CD14-positive monocyte (primary cell): ENCODE measurements around the gene ECHDC3. TPM values are rescaled to one million over a fixed set of nuclear protein-coding genes. Genes with fewer than 3 reads are reported as not detected.

ENCODE experiments used
- DNase-seq, 3 donors: peaks; one replicate each; pipeline ENCODE4 v3.0.0-alpha.2; 2011 to 2022
- H2AFZ ChIP-seq: 2 replicates; pipeline ENCODE4 v1.6.0; 2012; ENCODE audit warnings: mild to moderate bottlenecking, low read depth, low read length, inconsistent platforms; ENCODE audit not compliant: insufficient read depth, poor library complexity, severe bottlenecking
- H3K27ac ChIP-seq, 2 donors: 1 replicate in 1 of 2; 2 replicates in 1 of 2; pipeline ENCODE4 v1.5.1; 2012 to 2013; ENCODE audit warnings: low read length in 2 of 2, control low read depth in 1 of 2, inconsistent platforms in 1 of 2, low read depth in 1 of 2, mild to moderate bottlenecking in 1 of 2
- H3K27me3 ChIP-seq, 2 donors: one replicate each; pipeline versions ENCODE4 v1.6.0 to v1.6.1; 2011 to 2013; ENCODE audit warnings: low read length in 2 of 2; ENCODE audit not compliant: control insufficient read depth in 2 of 2, insufficient read depth in 2 of 2
- H3K36me3 ChIP-seq, 2 donors: replicated peaks in 1 of 2; 1 replicate in 1 of 2; 2 replicates in 1 of 2; pipeline versions ENCODE4 v1.5.1 to v1.6.1; 2012 to 2013; ENCODE audit warnings: low read length in 2 of 2, control low read depth in 1 of 2, inconsistent platforms in 1 of 2, mild to moderate bottlenecking in 1 of 2; ENCODE audit not compliant: insufficient read depth in 2 of 2, control insufficient read depth in 1 of 2
- H3K4me1 ChIP-seq, 2 donors: 1 replicate in 1 of 2; 2 replicates in 1 of 2; pipeline versions ENCODE4 v1.5.1 to v1.6.1; 2012 to 2013; ENCODE audit warnings: low read length in 2 of 2, control low read depth in 1 of 2, inconsistent platforms in 1 of 2, mild to moderate bottlenecking in 1 of 2, moderate library complexity in 1 of 2; ENCODE audit not compliant: insufficient read depth in 2 of 2, control insufficient read depth in 1 of 2
- H3K4me2 ChIP-seq: replicated peaks from 2 replicates; pipeline ENCODE3; 2012; ENCODE audit warnings: low read length, moderate library complexity, mild to moderate bottlenecking; ENCODE audit not compliant: poor library complexity, severe bottlenecking; ENCODE audit errors: extremely low read depth
- H3K4me3 ChIP-seq, 3 experiments: fragments of 200-600 bp in 1 of 3; sonication (generic) in 1 of 3; replicated peaks in 1 of 3; 1 replicate in 2 of 3; 2 replicates in 1 of 3; pipeline ENCODE4 v1.5.1; 2011 to 2013; ENCODE audit warnings: low read length in 3 of 3, mild to moderate bottlenecking in 3 of 3, control low read depth in 2 of 3, low read depth in 2 of 3, inconsistent platforms in 1 of 3, moderate library complexity in 1 of 3
- H3K79me2 ChIP-seq: 2 replicates; pipeline ENCODE4 v1.6.0; 2012; ENCODE audit warnings: mild to moderate bottlenecking, control low read depth, inconsistent platforms, low read length, moderate library complexity; ENCODE audit not compliant: insufficient read depth
- H3K9ac ChIP-seq: 2 replicates; pipeline ENCODE4 v1.6.0; 2017; ENCODE audit warnings: low read length, mild to moderate bottlenecking; ENCODE audit not compliant: insufficient read depth, poor library complexity, severe bottlenecking
- H3K9me3 ChIP-seq, 2 donors: replicated peaks in 1 of 2; 1 replicate in 1 of 2; 2 replicates in 1 of 2; pipeline versions ENCODE4 v1.5.1 to v1.6.1; 2012 to 2013; ENCODE audit warnings: low read length in 2 of 2, control low read depth in 1 of 2; ENCODE audit not compliant: control insufficient read depth in 1 of 2, insufficient read depth in 1 of 2
- H4K20me1 ChIP-seq: 2 replicates; pipeline ENCODE4 v1.6.0; 2012; ENCODE audit warnings: mild to moderate bottlenecking, low read length, control low read depth, moderate library complexity; ENCODE audit not compliant: insufficient read depth
- H3K27ac Mint-ChIP-seq, 7 donors: one replicate each; pipeline ENCODE4 v1.8.0; 2020; ENCODE audit warnings: mild to moderate bottlenecking in 7 of 7, mixed read lengths in 7 of 7, moderate library complexity in 6 of 7, inconsistent platforms in 2 of 7
- H3K27me3 Mint-ChIP-seq, 3 donors: one replicate each; pipeline ENCODE4 v1.8.0; 2021 to 2022; ENCODE audit warnings: low read depth in 3 of 3, mild to moderate bottlenecking in 3 of 3, mixed read lengths in 3 of 3, moderate library complexity in 3 of 3, inconsistent platforms in 1 of 3
- H3K36me3 Mint-ChIP-seq, 2 donors: one replicate each; pipeline ENCODE4 v1.8.0; 2020; ENCODE audit warnings: mixed read lengths in 2 of 2, inconsistent platforms in 1 of 2, mild to moderate bottlenecking in 1 of 2
- H3K4me1 Mint-ChIP-seq: one replicate; pipeline ENCODE4 v1.8.0; 2020; ENCODE audit warnings: mild to moderate bottlenecking, mixed read lengths
- H3K4me3 Mint-ChIP-seq, 2 donors: one replicate each; pipeline ENCODE4 v1.8.0; 2020; ENCODE audit warnings: mild to moderate bottlenecking in 2 of 2, mixed read lengths in 2 of 2, moderate library complexity in 1 of 2
- H3K9me3 Mint-ChIP-seq, 7 donors: one replicate each; pipeline ENCODE4 v1.8.0; 2020 to 2022; ENCODE audit warnings: mixed read lengths in 7 of 7, mild to moderate bottlenecking in 6 of 7, moderate library complexity in 6 of 7, inconsistent platforms in 2 of 7
- CTCF ChIP-seq: fragments of 200-600 bp; IDR thresholded peaks from one replicate; pipeline ENCODE4 v1.8.0; 2022; ENCODE audit warnings: antibody characterized with exemption, mild to moderate bottlenecking
- WGBS: methylation state at CpG from one replicate; pipeline ENCODE4 v1.1.5; 2013; ENCODE audit warnings: missing lambda C conversion rate; ENCODE audit not compliant: insufficient coverage; 5-methylcytosine and 5-hydroxymethylcytosine counted together
- intact Hi-C, 2 donors: fragments of 100-400 bp; cut with micrococcal nuclease; formaldehyde crosslinking; loops; one replicate each; pipeline versions ENCODE4 v1.15.0 to v1.15.1; 2023
- polyA plus RNA-seq, 3 donors: library from polyadenylated mRNA; depleted of rRNA in 1 of 3; unstranded in 2 of 3; stranded (reverse) in 1 of 3; fragments of 300-500 nt in 2 of 3; fragments of >200 nt in 1 of 3; fragmentation: Illumina TruSeq in 2 of 3; gene quantifications; 1 replicate in 2 of 3; 2 replicates in 1 of 3; pipeline ENCODE4 v1.2.3, GENCODE V29; 2012 to 2021

The ECHDC3 gene
- polyA plus RNA-seq, 3 donors = 9.2 to 10.6 (median 9.4) TPM

DNA sequence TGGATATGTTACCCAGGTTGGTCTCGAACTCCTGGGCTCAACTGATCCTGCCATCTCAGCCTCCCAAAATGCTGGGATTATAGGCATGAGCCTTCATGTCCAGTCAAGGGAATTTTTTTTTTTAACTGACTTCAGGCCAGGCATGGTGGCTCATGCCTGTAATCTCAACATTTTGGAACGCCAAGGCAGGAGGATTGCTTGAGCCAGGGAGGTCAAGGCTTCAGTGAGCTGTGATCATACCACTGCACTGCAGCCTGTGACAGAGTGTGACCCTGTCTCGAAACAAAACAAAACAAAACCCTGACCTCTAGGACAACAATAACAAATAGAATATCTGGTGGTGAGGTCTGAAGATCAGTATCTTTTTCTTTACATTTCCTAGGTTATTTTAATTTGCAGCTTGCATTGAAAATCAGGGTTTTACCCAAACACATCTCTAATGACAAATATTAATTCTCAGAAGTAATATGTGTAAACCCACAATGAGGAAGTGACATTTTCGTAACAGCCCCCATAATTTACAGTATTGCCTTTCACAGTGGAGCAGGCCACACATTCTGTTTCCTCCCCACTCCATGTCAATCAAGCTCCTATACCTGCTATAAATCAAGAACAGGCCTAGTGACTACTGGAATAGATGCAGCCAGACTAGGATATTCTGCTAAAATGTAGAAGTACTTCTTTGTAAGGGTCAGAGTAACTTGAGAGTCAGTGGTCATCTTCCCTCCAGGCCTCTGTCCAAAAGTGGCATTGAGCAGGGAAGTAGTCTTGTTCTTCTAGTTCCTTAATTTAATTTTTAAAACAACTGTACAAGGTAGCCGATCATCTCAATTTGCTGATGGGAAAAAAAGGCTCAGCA is 43.3 kb upstream of the ECHDC3 start:
- intact Hi-C loops = no loop called here

More for the DNA sequence above, 43.3 kb upstream of the ECHDC3 start:
- Mint-ChIP-seq H3K4me3 (peak overlapping the region in 1 of 2 donors; percentile 50), H3K27ac (peak overlapping the region; percentile 46 to 88 (median 77)), H3K9me3 (peaks cover 0 to 5% (median 0%) of the 10 kb centered on the region in 7 donors), H3K36me3 (no peaks in the 10 kb centered on the region), H3K4me1 (peaks cover 38% of the 10 kb centered on the region), H3K27me3 (peaks cover 2 to 6% (median 3%) of the 10 kb centered on the region in 3 donors)
- TF ChIP-seq CTCF = no peak
- H3K4me1 ChIP-seq = peaks cover 32 to 37% of the 10 kb centered on the region in 2 donors
- no peaks in the 10 kb centered on the region for H3K27me3 ChIP-seq
- H3K79me2 ChIP-seq = no peaks in the 10 kb centered on the region
- peak overlapping the region; percentile 42 for H3K4me2 ChIP-seq
- H3K9ac ChIP-seq = no peak overlapping the region
- WGBS = 41% methylated on average over 2 of the region's 5 CpGs
- peak; percentile 42 to 52 (median 49) for DNase-seq
- H3K4me3 ChIP-seq = no peak overlapping the region
- no peaks in the 10 kb centered on the region for H3K36me3 ChIP-seq
- no peaks in the 10 kb centered on the region for H3K9me3 ChIP-seq
- H4K20me1 ChIP-seq = no peaks in the 10 kb centered on the region
- H2AFZ ChIP-seq = no peak overlapping the region
- peak overlapping the region; percentile 27 to 50 for H3K27ac ChIP-seq
